Measurements from ENCODE around the gene KRT2.

KRT2 gene

GRCh38 chr12:52651726-52652261 lies at the start of gene KRT2:
KRT2 (minus strand) TSS chr12:52652211; CDS start chr12:52652142, 69 bp downstream.
- DNase-seq = no peak

- no peak for DNase-seq
These were observed 49.3 kb upstream of the KRT2 start for GRCh38 chr12:52701281-52701680.

GRCh38 chr12:52699960-52700359 lies 47.9 kb upstream of the KRT2 start:
- no peak for DNase-seq

- DNase-seq = no peak
These were observed 47.4 kb upstream of the KRT2 start for GRCh38 chr12:52699373-52699772.

GRCh38 chr12:52698651-52699340 lies 46.8 kb upstream of the KRT2 start:
- DNase-seq = no peak

GRCh38 chr12:52697058-52697582 lies 45.1 kb upstream of the KRT2 start:
- no peak for DNase-seq

- no peak for DNase-seq
These were observed 44.6 kb upstream of the KRT2 start for GRCh38 chr12:52696588-52696987.

- DNase-seq = no peak
These were observed 43.0 kb upstream of the KRT2 start for GRCh38 chr12:52695039-52695438.

- DNase-seq = no peak
These were observed 42.1 kb upstream of the KRT2 start for GRCh38 chr12:52694151-52694550.

GRCh38 chr12:52693261-52693660 lies 41.2 kb upstream of the KRT2 start:
- no peak for DNase-seq

GRCh38 chr12:52692254-52692653 lies 40.2 kb upstream of the KRT2 start:
- no peak for DNase-seq

- DNase-seq = no peak
These were observed 39.8 kb upstream of the KRT2 start for GRCh38 chr12:52691841-52692150.

- DNase-seq = no peak
These were observed 39.2 kb upstream of the KRT2 start for GRCh38 chr12:52691076-52691840.

- DNase-seq = no peak
These were observed 38.5 kb upstream of the KRT2 start for GRCh38 chr12:52690351-52691075.

GRCh38 chr12:52689936-52690335 lies 37.9 kb upstream of the KRT2 start:
- no peak for DNase-seq

- DNase-seq = no peak
These were observed 37.2 kb upstream of the KRT2 start for GRCh38 chr12:52689239-52689638.

GRCh38 chr12:52688481-52688880 lies 36.5 kb upstream of the KRT2 start:
- no peak for DNase-seq

GRCh38 chr12:52687497-52688385 lies 35.7 kb upstream of the KRT2 start:
- no peak for DNase-seq

- no peak for DNase-seq
These were observed 34.9 kb upstream of the KRT2 start for GRCh38 chr12:52686756-52687487.

- DNase-seq = no peak
These were observed 34.1 kb upstream of the KRT2 start for GRCh38 chr12:52686063-52686462.

GRCh38 chr12:52685406-52685890 lies 33.4 kb upstream of the KRT2 start:
- DNase-seq = no peak

- no peak for DNase-seq
These were observed 32.4 kb upstream of the KRT2 start for GRCh38 chr12:52684431-52684830.

Measured in NCI-H1048 (cell line).